Skin of body (tissue), 2 donors: ENCODE data around the gene YIF1B. TPM values are rescaled to one million over a fixed set of nuclear protein-coding genes. Genes with fewer than 3 reads are reported as not detected.

Experiments
- DNase-seq: peaks from one replicate; lab custom pipeline; 2025; lab: John Stamatoyannopoulos, UW
- total RNA-seq: library from RNA; depleted of rRNA; stranded (reverse); fragments of >200 nt; gene quantifications from one replicate; pipeline ENCODE4 v1.2.3, GENCODE V29; 2014

YIF1B gene
- total RNA-seq, 1 donor from 2014 or later = 18.0 TPM

GRCh38 chr19:38306236-38306635 is 9.5 kb downstream of the YIF1B start:
- no peak for DNase-seq

GRCh38 chr19:38304866-38305429 is 10.8 kb downstream of the YIF1B start:
- no peak for DNase-seq

GRCh38 chr19:38304352-38304865 is 11.3 kb downstream of the YIF1B start:
- no peak for DNase-seq

GRCh38 chr19:38303517-38304351 is 12.0 kb downstream of the YIF1B start, which contains the start of gene C19orf33:
TSS of gene C19orf33 (plus strand) at chr19:38304251. CDS start at chr19:38304262, 11 bp downstream.
- DNase-seq = no peak

- no peak for DNase-seq
These were observed 16.7 kb downstream of the YIF1B start for GRCh38 chr19:38298821-38299680.

- DNase-seq = no peak
These were observed 21.7 kb downstream of the YIF1B start for GRCh38 chr19:38294090-38294489.

- no peak for DNase-seq
These were observed 22.5 kb downstream of the YIF1B start for GRCh38 chr19:38293281-38293680.

GRCh38 chr19:38291855-38292254 is 23.9 kb downstream of the YIF1B start:
- no peak for DNase-seq

- no peak for DNase-seq
These were observed 25.1 kb downstream of the YIF1B start for GRCh38 chr19:38290631-38291147.

- DNase-seq = no peak
These were observed 25.8 kb downstream of the YIF1B start for GRCh38 chr19:38289955-38290354.

GRCh38 chr19:38288123-38288855 is 27.5 kb downstream of the YIF1B start:
- no peak for DNase-seq

GRCh38 chr19:38287604-38288003 is 28.1 kb downstream of the YIF1B start:
- no peak for DNase-seq

- no peak for DNase-seq
These were observed 30.2 kb downstream of the YIF1B start for GRCh38 chr19:38285567-38285966.

GRCh38 chr19:38284422-38284821 is 31.3 kb downstream of the YIF1B start:
- no peak for DNase-seq

GRCh38 chr19:38283271-38283670 is 32.5 kb downstream of the YIF1B start:
- no peak for DNase-seq

- no peak for DNase-seq
These were observed 33.8 kb downstream of the YIF1B start for GRCh38 chr19:38281811-38282566.

GRCh38 chr19:38280030-38280921 is 35.5 kb downstream of the YIF1B start:
- no peak for DNase-seq

GRCh38 chr19:38278751-38279150 is 37.0 kb downstream of the YIF1B start:
- DNase-seq = no peak
